ENCODE measurements around the gene DYNC1LI1.

DNA sequence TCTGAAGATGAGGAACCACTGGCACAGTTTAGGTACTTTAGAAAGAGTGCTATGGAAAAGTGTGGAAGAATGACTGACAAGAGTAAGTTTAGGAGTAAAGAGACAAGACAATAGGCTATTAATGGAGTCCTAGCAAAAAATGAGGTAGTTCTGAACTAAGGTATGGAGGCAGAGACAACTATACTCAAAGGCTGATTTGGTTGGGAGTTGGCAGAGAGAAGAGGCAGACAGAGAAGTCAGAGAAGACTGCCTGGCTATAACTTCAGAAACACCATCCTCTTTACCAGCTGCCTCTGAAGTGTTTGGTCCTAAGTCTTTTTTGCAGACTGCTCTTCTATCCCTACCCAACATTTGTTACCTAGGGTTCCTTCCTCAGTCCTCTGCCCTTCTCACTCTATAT, 19.2 kb downstream of the DYNC1LI1 start:
- TF ChIP-seq, protein P1, sequence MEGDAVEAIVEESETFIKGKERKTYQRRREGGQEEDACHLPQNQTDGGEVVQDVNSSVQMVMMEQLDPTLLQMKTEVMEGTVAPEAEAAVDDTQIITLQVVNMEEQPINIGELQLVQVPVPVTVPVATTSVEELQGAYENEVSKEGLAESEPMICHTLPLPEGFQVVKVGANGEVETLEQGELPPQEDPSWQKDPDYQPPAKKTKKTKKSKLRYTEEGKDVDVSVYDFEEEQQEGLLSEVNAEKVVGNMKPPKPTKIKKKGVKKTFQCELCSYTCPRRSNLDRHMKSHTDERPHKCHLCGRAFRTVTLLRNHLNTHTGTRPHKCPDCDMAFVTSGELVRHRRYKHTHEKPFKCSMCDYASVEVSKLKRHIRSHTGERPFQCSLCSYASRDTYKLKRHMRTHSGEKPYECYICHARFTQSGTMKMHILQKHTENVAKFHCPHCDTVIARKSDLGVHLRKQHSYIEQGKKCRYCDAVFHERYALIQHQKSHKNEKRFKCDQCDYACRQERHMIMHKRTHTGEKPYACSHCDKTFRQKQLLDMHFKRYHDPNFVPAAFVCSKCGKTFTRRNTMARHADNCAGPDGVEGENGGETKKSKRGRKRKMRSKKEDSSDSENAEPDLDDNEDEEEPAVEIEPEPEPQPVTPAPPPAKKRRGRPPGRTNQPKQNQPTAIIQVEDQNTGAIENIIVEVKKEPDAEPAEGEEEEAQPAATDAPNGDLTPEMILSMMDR (conservative IDR thresholded peaks at IDR 0.05; ENCODE audit: low read depth, low read length) = no peak
- no peak for TF ChIP-seq MAZ (IDR thresholded peaks at IDR 0.05; ENCODE audit: borderline replicate concordance, low read depth, low read length)
- TF ChIP-seq SMC3 (IDR thresholded peaks at IDR 0.05; ENCODE audit: low read depth, low read length) = no peak
- TF ChIP-seq POLR2A (IDR thresholded peaks at IDR 0.05; ENCODE audit: low read depth, low read length) = no peak

Measured in IMR-90 (cell line).